PC-9 (cell line): ENCODE results near the gene RAB11FIP4.

Experiments
- CTCF ChIP-seq: fragments of 200-600 bp; sonication (generic); conservative IDR thresholded peaks from 2 replicates; pipeline ENCODE4 v1.6.1; 2017; ENCODE audit warnings: mixed run types, antibody characterized with exemption, mild to moderate bottlenecking, moderate library complexity
- EZH2 ChIP-seq: fragments of 200-600 bp; sonication (generic); IDR thresholded peaks from 2 replicates; pipeline ENCODE4 v1.8.0; 2017; ENCODE audit warnings: antibody characterized with exemption, low read depth

GRCh38 chr17:31391496-31391949 is at the start of gene RAB11FIP4:
- TF ChIP-seq CTCF (no peak), EZH2 (no peak)
